Gastroesophageal sphincter (tissue), 3 donors: ENCODE data around the gene PTGFRN.

Experiments used
- EP300 ChIP-seq: sonication (generic); formaldehyde crosslinking; IDR thresholded peaks from one replicate; pipeline ENCODE4 v1.6.1; 2017; ENCODE audit warnings: antibody characterized with exemption, mild to moderate bottlenecking
- TF ChIP-seq, protein P1 (sequence below), 4 experiments: fragments of 200-600 bp in 2 of 4; fragments of 450-650 bp in 2 of 4; sonication (generic) in 1 of 4; IDR thresholded peaks; one replicate each; pipeline ENCODE4 v1.5.1; 2017 to 2019; ENCODE audit warnings: antibody characterized with exemption in 4 of 4, mild to moderate bottlenecking in 2 of 4, moderate library complexity in 2 of 4

- no peak for TF ChIP-seq EP300
- TF ChIP-seq, protein P1, sequence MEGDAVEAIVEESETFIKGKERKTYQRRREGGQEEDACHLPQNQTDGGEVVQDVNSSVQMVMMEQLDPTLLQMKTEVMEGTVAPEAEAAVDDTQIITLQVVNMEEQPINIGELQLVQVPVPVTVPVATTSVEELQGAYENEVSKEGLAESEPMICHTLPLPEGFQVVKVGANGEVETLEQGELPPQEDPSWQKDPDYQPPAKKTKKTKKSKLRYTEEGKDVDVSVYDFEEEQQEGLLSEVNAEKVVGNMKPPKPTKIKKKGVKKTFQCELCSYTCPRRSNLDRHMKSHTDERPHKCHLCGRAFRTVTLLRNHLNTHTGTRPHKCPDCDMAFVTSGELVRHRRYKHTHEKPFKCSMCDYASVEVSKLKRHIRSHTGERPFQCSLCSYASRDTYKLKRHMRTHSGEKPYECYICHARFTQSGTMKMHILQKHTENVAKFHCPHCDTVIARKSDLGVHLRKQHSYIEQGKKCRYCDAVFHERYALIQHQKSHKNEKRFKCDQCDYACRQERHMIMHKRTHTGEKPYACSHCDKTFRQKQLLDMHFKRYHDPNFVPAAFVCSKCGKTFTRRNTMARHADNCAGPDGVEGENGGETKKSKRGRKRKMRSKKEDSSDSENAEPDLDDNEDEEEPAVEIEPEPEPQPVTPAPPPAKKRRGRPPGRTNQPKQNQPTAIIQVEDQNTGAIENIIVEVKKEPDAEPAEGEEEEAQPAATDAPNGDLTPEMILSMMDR (IDR thresholded peaks at IDR 0.05), result no peak
Observed at GRCh38 chr1:116902723-116903383, 6.9 kb upstream of the PTGFRN start.
